DOHH2 (cell line): ENCODE measurements around the gene APCDD1L.

Experiments
- EZH2phosphoT487 ChIP-seq: fragments of 200-600 bp; sonication (generic); IDR thresholded peaks from 2 replicates; pipeline ENCODE4 v1.6.1; 2017; ENCODE audit warnings: borderline replicate concordance, mild to moderate bottlenecking, antibody characterized with exemption, low read length, moderate library complexity, mixed read lengths
- TF ChIP-seq, protein P1 (sequence below): fragments of 200-600 bp; sonication (generic); IDR thresholded peaks from one replicate; pipeline ENCODE4 v1.5.1; 2014; ENCODE audit warnings: antibody characterized with exemption, mild to moderate bottlenecking, low read depth, low read length; ENCODE audit not compliant: poor library complexity, severe bottlenecking

- TF ChIP-seq, protein P1, sequence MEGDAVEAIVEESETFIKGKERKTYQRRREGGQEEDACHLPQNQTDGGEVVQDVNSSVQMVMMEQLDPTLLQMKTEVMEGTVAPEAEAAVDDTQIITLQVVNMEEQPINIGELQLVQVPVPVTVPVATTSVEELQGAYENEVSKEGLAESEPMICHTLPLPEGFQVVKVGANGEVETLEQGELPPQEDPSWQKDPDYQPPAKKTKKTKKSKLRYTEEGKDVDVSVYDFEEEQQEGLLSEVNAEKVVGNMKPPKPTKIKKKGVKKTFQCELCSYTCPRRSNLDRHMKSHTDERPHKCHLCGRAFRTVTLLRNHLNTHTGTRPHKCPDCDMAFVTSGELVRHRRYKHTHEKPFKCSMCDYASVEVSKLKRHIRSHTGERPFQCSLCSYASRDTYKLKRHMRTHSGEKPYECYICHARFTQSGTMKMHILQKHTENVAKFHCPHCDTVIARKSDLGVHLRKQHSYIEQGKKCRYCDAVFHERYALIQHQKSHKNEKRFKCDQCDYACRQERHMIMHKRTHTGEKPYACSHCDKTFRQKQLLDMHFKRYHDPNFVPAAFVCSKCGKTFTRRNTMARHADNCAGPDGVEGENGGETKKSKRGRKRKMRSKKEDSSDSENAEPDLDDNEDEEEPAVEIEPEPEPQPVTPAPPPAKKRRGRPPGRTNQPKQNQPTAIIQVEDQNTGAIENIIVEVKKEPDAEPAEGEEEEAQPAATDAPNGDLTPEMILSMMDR = no peak
- TF ChIP-seq EZH2phosphoT487 = no peak
Observed at GRCh38 chr20:58515233-58516212, at the start of gene APCDD1L.
